Activated CD8-positive, alpha-beta T cell treated with anti-CD3 and anti-CD28 coated beads, Interleukin-2, amount 10 ng/mL, durations not matched to agents 7 days and 5 days (primary cell): ENCODE data around the gene FRMD1. TPM values are rescaled to one million over a fixed set of nuclear protein-coding genes. Genes with fewer than 3 reads are reported as not detected.

Experiments used
- ATAC-seq: fragments of 150-1000 bp; cut with Tn5 transposase; one replicate; pipeline ENCODE4 v1.10.0; 2021; ENCODE audit warnings: moderate library complexity
- CTCF ChIA-PET: fragments of 350-600 bp; sonication (Branson Sonifier 250); formaldehyde crosslinking; loops from one replicate; lab custom pipeline; 2021; ENCODE audit warnings: antibody characterized with exemption; lab: Charles Lee
- POLR2A ChIA-PET: fragments of 350-600 bp; sonication (Branson Sonifier 250); formaldehyde crosslinking; loops from one replicate; lab custom pipeline; 2021; ENCODE audit warnings: antibody characterized with exemption; lab: Charles Lee
- DNase-seq: peaks from one replicate; pipeline ENCODE4 v3.0.0-alpha.2; 2020
- H3K27ac Mint-ChIP-seq: one replicate; pipeline ENCODE4 v1.8.0; 2021; ENCODE audit warnings: mild to moderate bottlenecking, mixed read lengths
- H3K27me3 Mint-ChIP-seq: one replicate; pipeline ENCODE4 v1.8.0; 2021; ENCODE audit warnings: low read depth, mixed read lengths
- H3K36me3 Mint-ChIP-seq: one replicate; pipeline ENCODE4 v1.8.0; 2021; ENCODE audit warnings: low read depth, mixed read lengths
- H3K4me1 Mint-ChIP-seq: one replicate; pipeline ENCODE4 v1.8.0; 2021; ENCODE audit warnings: low read depth, mixed read lengths
- H3K4me3 Mint-ChIP-seq: one replicate; pipeline ENCODE4 v1.8.0; 2021; ENCODE audit warnings: mild to moderate bottlenecking, mixed read lengths
- H3K9me3 Mint-ChIP-seq: one replicate; pipeline ENCODE4 v1.8.0; 2022; ENCODE audit warnings: mixed read lengths; ENCODE audit not compliant: insufficient read depth
- total RNA-seq, 2 experiments: library from RNA; stranded (reverse); gene quantifications; one replicate each; pipeline ENCODE4 v1.2.3, GENCODE V29; 2021

The FRMD1 gene
- total RNA-seq, 2 experiments from 2014 or later: not detected

DNA sequence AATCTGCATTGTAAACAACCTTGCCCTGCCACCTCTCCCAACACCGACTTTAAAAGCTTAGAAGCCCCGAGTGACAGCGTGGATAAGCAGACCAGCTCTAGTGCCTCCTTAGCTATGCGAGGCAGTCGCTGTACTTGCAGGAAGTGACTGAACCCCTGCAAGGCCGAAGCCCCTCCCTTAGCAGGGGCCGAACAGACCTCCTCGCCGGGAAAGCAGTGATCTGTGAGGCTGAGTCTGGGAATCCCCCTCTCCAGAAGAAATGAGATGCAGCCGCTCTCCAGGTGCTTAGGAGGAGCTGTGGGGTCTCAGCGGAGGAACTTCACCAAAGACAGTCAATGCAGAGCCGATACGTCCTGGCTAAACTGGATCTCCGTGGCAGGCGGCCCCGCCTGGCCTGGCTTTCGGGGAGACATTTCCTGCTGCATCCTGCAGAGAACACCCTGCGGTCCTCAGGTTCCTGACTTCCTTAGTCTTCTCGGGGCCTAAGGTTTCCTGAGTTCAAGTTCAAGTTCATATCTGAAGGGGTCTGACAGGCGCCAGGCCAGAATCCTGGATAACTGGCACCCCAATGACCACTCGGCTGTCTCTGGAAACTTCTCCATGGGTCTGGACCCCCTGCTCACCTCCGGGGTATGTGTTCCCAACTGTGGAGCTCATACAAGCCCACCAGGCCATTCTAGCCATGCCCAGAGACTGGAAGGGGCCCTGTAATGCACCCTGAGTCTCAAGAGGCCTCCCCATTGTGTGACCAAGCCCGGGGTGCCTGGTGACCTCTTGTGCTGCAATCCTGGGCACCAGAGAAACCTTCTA is 20.4 kb upstream of the FRMD1 start:
- no peak for ATAC-seq
- no peak overlapping the region for H3K4me3 Mint-ChIP-seq
- H3K27me3 Mint-ChIP-seq: peaks cover 23% of the 10 kb centered on the region
- H3K27ac Mint-ChIP-seq: no peak overlapping the region
- DNase-seq: no peak
- H3K36me3 Mint-ChIP-seq: no peaks in the 10 kb centered on the region
- ChIA-PET POLR2A (no interaction called here), CTCF (no interaction called here)
- no peaks in the 10 kb centered on the region for H3K4me1 Mint-ChIP-seq
- no peaks in the 10 kb centered on the region for H3K9me3 Mint-ChIP-seq

- Mint-ChIP-seq H3K27me3 (peaks cover 23% of the 10 kb centered on the region), H3K36me3 (no peaks in the 10 kb centered on the region), H3K4me1 (no peaks in the 10 kb centered on the region), H3K4me3 (no peak overlapping the region), H3K27ac (no peak overlapping the region), H3K9me3 (no peaks in the 10 kb centered on the region)
- ChIA-PET CTCF (no interaction called here), POLR2A (no interaction called here)
- ATAC-seq: no peak
- no peak for DNase-seq
Observed at GRCh38 chr6:168098431-168098861, 19.4 kb upstream of the FRMD1 start.

- Mint-ChIP-seq H3K9me3 (peaks cover 1% of the 10 kb centered on the region), H3K27ac (no peak overlapping the region), H3K36me3 (no peaks in the 10 kb centered on the region), H3K27me3 (peaks cover 17% of the 10 kb centered on the region), H3K4me3 (no peak overlapping the region), H3K4me1 (no peaks in the 10 kb centered on the region)
- DNase-seq (no peak), ATAC-seq (no peak)
- ChIA-PET POLR2A (no interaction called here), CTCF (no interaction called here)
Observed at GRCh38 chr6:168097621-168098430, 18.8 kb upstream of the FRMD1 start.

GRCh38 chr6:168097221-168097620 is 18.2 kb upstream of the FRMD1 start:
- Mint-ChIP-seq H3K9me3 (peaks cover 5% of the 10 kb centered on the region), H3K27ac (no peak overlapping the region), H3K4me3 (no peak overlapping the region), H3K36me3 (no peaks in the 10 kb centered on the region), H3K4me1 (no peaks in the 10 kb centered on the region), H3K27me3 (peaks cover 11% of the 10 kb centered on the region)
- ChIA-PET CTCF (no interaction called here), POLR2A (no interaction called here)
- no peak for ATAC-seq
- DNase-seq: no peak

- DNase-seq: no peak
- Mint-ChIP-seq H3K27ac (no peak overlapping the region), H3K4me1 (no peaks in the 10 kb centered on the region), H3K27me3 (peaks cover 5% of the 10 kb centered on the region), H3K9me3 (peaks cover 5% of the 10 kb centered on the region), H3K36me3 (no peaks in the 10 kb centered on the region), H3K4me3 (no peak overlapping the region)
- CTCF ChIA-PET: no interaction called here
- POLR2A ChIA-PET: no interaction called here
- ATAC-seq: no peak
Observed at GRCh38 chr6:168096271-168096764, 17.3 kb upstream of the FRMD1 start.

DNA sequence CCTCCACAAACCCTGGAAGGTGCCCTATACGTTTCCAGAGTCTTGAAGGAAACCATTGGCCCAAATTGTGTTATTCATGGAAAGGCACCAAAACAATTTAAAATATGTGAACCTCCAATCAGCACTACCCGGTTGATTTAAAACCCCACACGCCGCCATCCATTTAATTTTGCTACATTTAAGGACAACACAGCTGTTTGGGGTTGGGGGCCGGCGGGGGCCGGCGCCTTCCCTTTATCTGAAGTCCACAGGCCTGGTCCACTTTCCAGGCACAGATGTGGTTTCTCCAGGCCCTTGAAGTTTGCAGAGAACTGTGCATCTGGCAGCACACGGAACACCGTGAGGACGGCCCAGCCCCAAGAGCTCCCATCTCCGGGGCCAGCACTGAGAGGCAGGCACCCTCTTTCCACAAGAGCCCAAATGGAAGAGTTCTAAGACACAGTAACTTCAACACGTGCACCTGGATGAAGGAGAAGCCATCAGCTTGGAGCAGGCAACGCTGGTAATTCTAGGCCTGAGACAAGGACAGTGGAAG is 16.8 kb upstream of the FRMD1 start:
- H3K9me3 Mint-ChIP-seq: peaks cover 5% of the 10 kb centered on the region
- ATAC-seq (no peak), DNase-seq (no peak)
- CTCF ChIA-PET: no interaction called here
- no peak overlapping the region for H3K4me3 Mint-ChIP-seq
- POLR2A ChIA-PET: no interaction called here
- H3K27me3 Mint-ChIP-seq: peaks cover 5% of the 10 kb centered on the region
- H3K36me3 Mint-ChIP-seq: no peaks in the 10 kb centered on the region
- H3K4me1 Mint-ChIP-seq: no peaks in the 10 kb centered on the region
- no peak overlapping the region for H3K27ac Mint-ChIP-seq

GRCh38 chr6:168095171-168095691 is 16.2 kb upstream of the FRMD1 start:
- CTCF ChIA-PET: no interaction called here
- H3K4me3 Mint-ChIP-seq: no peak overlapping the region
- H3K9me3 Mint-ChIP-seq: peaks cover 5% of the 10 kb centered on the region
- H3K4me1 Mint-ChIP-seq: no peaks in the 10 kb centered on the region
- H3K27ac Mint-ChIP-seq: no peak overlapping the region
- ATAC-seq (no peak), DNase-seq (no peak)
- H3K27me3 Mint-ChIP-seq: no peaks in the 10 kb centered on the region
- H3K36me3 Mint-ChIP-seq: no peaks in the 10 kb centered on the region
- POLR2A ChIA-PET: no interaction called here

DNA sequence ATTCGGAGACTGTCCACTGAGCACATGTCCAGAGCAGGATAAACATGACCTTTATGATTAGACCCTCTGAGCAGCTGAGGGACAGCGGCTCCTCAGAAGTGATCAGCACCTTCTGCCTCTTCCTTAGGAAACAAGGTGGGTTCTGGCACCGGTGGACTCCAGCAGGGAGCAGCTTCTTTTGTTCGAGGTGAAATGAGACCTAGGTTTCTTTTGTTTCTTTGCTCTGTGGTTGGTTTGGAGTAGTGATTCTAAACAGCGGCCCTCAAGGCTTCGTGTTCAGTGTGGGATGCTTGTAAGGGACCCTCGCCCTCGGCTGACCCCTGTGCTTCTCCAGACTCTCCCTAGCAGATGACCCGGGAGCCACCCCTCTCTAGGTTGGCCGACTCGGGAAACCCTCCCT is 14.6 kb upstream of the FRMD1 start:
- POLR2A ChIA-PET: no interaction called here
- Mint-ChIP-seq H3K36me3 (no peaks in the 10 kb centered on the region), H3K4me1 (no peaks in the 10 kb centered on the region), H3K4me3 (no peak overlapping the region), H3K27me3 (no peaks in the 10 kb centered on the region), H3K9me3 (peaks cover 5% of the 10 kb centered on the region), H3K27ac (no peak overlapping the region)
- CTCF ChIA-PET: no interaction called here
- ATAC-seq (no peak), DNase-seq (no peak)

DNA sequence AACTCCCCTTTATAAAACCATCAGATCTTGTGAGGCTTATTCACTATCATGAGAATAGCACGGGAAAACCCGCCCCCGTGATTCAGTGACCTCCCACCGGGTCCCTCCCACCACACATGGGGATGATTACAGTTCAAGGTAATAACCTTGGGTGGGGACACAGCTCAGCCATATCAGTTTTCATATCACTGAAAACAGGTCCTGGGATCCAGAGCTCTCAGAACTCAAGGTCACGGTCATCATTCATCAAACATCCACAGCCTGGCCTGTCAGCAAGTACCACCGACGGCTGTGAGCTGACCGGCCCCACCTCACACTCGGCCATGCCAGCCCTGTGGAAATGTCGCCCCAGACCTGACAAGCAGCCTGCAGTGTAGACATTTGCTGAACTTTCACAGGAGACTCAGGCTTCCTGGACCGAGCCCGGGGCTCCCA is 14.1 kb upstream of the FRMD1 start:
- no peak for DNase-seq
- H3K4me3 Mint-ChIP-seq: no peak overlapping the region
- no peaks in the 10 kb centered on the region for H3K4me1 Mint-ChIP-seq
- ChIA-PET POLR2A (no interaction called here), CTCF (no interaction called here)
- no peaks in the 10 kb centered on the region for H3K36me3 Mint-ChIP-seq
- no peak for ATAC-seq
- H3K27ac Mint-ChIP-seq: no peak overlapping the region
- peaks cover 5% of the 10 kb centered on the region for H3K9me3 Mint-ChIP-seq
- H3K27me3 Mint-ChIP-seq: no peaks in the 10 kb centered on the region

DNA sequence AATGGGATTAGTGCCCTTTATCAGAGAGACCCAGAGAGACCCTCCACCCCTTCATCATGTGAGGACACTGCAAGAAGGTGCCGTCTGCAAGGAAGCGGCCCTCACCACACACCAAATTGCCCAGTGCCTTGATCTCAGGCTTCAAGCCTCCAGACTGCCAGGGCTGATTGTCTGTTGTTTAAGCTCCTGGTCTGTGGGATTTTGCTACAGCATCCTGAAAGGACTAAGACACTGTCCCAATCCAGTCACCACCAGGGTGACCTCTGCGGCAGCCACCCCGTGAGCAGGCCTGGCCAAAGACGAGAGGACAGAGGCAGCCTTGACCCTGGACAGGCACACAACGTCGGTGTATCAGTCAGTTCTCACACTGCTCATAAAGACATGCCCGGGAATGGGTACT is 13.5 kb upstream of the FRMD1 start:
- no peaks in the 10 kb centered on the region for H3K4me1 Mint-ChIP-seq
- peaks cover 5% of the 10 kb centered on the region for H3K9me3 Mint-ChIP-seq
- DNase-seq (no peak), ATAC-seq (no peak)
- CTCF ChIA-PET: no interaction called here
- no peaks in the 10 kb centered on the region for H3K36me3 Mint-ChIP-seq
- H3K27me3 Mint-ChIP-seq: no peaks in the 10 kb centered on the region
- H3K4me3 Mint-ChIP-seq: no peak overlapping the region
- POLR2A ChIA-PET: no interaction called here
- H3K27ac Mint-ChIP-seq: no peak overlapping the region

GRCh38 chr6:168091381-168092264 is 12.6 kb upstream of the FRMD1 start:
- Mint-ChIP-seq H3K36me3 (no peaks in the 10 kb centered on the region), H3K4me1 (no peaks in the 10 kb centered on the region), H3K4me3 (no peak overlapping the region), H3K27ac (no peak overlapping the region), H3K27me3 (no peaks in the 10 kb centered on the region), H3K9me3 (peaks cover 5% of the 10 kb centered on the region)
- no peak for DNase-seq
- no peak for ATAC-seq
- ChIA-PET CTCF (no interaction called here), POLR2A (no interaction called here)
